ENCODE data around the gene FASN.

- TF ChIP-seq CTCF (conservative IDR thresholded peaks at IDR 0.05 in 1 of 2, IDR thresholded peaks at IDR 0.05 in 1 of 2; ENCODE audit: low read depth in 1 of 2, low read length in 2 of 2) (no peak), EZH2 (IDR thresholded peaks at IDR 0.05; ENCODE audit: low read length, missing control alignments) (no peak)
Observed at GRCh38 chr17:82058855-82059249, 39.2 kb downstream of the FASN start.
